Upper lobe of right lung (tissue), 1 donor: ENCODE measurements around the gene TNS1. TPM values are rescaled to one million over a fixed set of nuclear protein-coding genes. Genes with fewer than 3 reads are reported as not detected.

Experiments used
- ATAC-seq: fragments of 200-7000 bp; cut with Tn5 transposase; one replicate; pipeline ENCODE4 v1.9.1; 2020; ENCODE audit warnings: mild to moderate bottlenecking, moderate library complexity
- DNase-seq: peaks from one replicate; pipeline ENCODE4 v3.0.0-alpha.2; 2020
- H3K27ac ChIP-seq: fragments of 200-600 bp; one replicate; pipeline ENCODE4 v1.8.0; 2022
- H3K27me3 ChIP-seq: fragments of 200-600 bp; one replicate; pipeline ENCODE4 v1.8.0; 2022; ENCODE audit warnings: mild to moderate bottlenecking
- H3K36me3 ChIP-seq: fragments of 200-600 bp; one replicate; pipeline ENCODE4 v1.8.0; 2022
- H3K4me1 ChIP-seq: fragments of 200-600 bp; one replicate; pipeline ENCODE4 v1.8.0; 2022
- H3K4me3 ChIP-seq: fragments of 200-600 bp; one replicate; pipeline ENCODE4 v1.8.0; 2022; ENCODE audit warnings: mild to moderate bottlenecking
- H3K9me3 ChIP-seq: fragments of 200-600 bp; one replicate; pipeline ENCODE4 v1.8.0; 2022
- CTCF ChIP-seq: fragments of 200-600 bp; IDR thresholded peaks from one replicate; pipeline ENCODE4 v1.8.0; 2022; ENCODE audit warnings: antibody characterized with exemption
- intact Hi-C: fragments of 100-400 bp; cut with DNase I; formaldehyde crosslinking; loops from one replicate; pipeline ENCODE4 v1.11.0; 2022
- total RNA-seq: library from RNA; stranded (reverse); fragmentation: NEBNext Ultra II Directional; extraction: Animal tissue kit (Norgen Biotek cat#: 25700); gene quantifications from one replicate; pipeline ENCODE4 v1.2.1, GENCODE V29; 2021
- donor health status: DM: no; HTN: yes; CAD: no; lungs with severe emphysema.

Gene TNS1
- total RNA-seq, 1 donor from 2014 or later = 669 TPM

GRCh38 chr2:217823626-217824025 is 179.2 kb downstream of the TNS1 start:
- ATAC-seq (no peak), DNase-seq (no peak)
- Histone ChIP-seq H3K9me3 (no peaks in the 10 kb centered on the region), H3K36me3 (peaks cover 71% of the 10 kb centered on the region), H3K4me1 (peaks cover 47% of the 10 kb centered on the region), H3K4me3 (no peak overlapping the region), H3K27me3 (no peaks in the 10 kb centered on the region), H3K27ac (peak overlapping the region; percentile 30)
- no peak for TF ChIP-seq CTCF
- intact Hi-C loops = no loop called here

DNA sequence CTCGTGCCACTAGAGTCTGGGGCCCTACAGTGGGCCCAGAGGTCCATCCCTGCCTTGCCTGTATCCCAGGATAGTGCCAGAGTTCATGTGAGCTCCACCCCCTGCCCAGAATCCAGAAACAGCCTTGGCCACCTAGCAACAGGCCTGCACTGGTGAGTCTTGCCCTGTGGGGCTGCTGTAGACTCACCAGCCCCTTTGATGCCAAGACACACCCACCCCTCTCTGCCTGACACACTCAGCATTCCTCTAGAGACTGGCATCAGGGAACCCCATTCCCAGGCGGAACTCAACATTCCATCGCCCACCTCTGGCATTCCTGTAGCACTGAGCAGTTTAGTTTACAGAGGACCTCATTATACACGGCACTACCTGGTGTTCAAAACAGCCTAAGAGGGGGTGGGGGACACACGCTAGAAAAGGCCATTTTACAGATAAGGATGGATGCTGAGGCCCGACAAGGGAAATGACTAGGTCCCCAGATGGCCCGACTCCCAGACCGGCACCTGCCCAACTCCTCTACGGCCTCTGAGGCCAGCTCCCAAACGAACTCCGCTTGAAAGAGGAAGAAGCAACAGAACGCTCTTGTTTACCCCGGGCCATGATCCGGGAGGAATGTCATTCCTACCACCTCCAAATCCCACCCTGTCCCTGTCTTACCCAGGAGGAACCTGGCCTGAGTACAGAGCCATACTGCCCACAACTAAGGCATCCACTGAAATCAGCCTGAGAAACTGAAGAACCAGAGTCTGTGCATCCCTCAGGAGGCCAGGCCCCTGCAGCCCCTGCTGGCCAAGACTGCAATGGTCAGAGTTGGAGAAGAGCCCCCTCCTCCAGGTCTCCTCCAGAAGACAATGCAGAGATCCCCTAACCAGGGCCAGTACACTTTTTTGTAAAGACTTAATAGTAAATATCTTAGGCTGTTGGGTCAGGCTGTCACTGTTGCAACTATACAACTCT is 180.2 kb downstream of the TNS1 start:
- Histone ChIP-seq H3K4me3 (no peak overlapping the region), H3K4me1 (peaks cover 41% of the 10 kb centered on the region), H3K9me3 (no peaks in the 10 kb centered on the region), H3K27ac (peak overlapping the region; percentile 53), H3K27me3 (no peaks in the 10 kb centered on the region), H3K36me3 (peaks cover 77% of the 10 kb centered on the region)
- no peak for DNase-seq
- TF ChIP-seq CTCF = no peak
- peak; percentile 66 for ATAC-seq
- intact Hi-C loops = no loop called here

DNA sequence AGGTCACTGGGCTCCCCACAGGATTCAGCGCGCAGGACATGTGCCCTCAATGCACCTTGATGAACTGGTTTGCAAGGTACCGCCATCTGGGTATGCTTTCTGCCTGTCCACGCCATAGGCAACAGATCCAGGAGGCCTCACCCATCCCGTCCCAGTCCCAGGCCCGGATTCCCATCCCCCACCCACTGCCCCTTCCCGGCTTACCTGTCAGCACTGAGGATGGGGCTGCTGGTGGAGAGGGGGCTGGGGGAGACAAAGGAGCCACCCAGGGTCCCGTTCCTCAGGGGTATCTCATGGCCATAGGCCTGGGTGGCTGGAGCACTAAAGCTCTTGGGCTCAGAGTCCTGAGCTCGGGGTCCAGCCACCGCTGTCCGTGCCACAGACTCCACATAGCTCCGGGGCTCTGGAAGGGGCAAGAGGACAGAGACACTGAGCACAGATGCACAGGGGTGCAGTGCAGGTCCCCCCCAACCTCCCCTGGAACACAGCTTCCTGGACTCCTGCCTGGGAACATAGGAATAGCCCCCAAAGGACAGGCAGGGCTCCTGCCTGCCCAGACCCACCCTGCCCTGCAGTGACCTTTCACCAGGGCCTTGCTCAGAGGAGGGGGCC is 181.2 kb downstream of the TNS1 start:
- Histone ChIP-seq H3K9me3 (no peaks in the 10 kb centered on the region), H3K4me1 (peaks cover 41% of the 10 kb centered on the region), H3K27me3 (no peaks in the 10 kb centered on the region), H3K36me3 (peaks cover 87% of the 10 kb centered on the region), H3K4me3 (no peak overlapping the region), H3K27ac (peak overlapping the region; percentile 53)
- no peak for TF ChIP-seq CTCF
- ATAC-seq (no peak), DNase-seq (no peak)
- intact Hi-C loops = no loop called here

GRCh38 chr2:217820904-217821303 is 181.9 kb downstream of the TNS1 start:
- Histone ChIP-seq H3K4me1 (peaks cover 44% of the 10 kb centered on the region), H3K27ac (peak overlapping the region; percentile 30), H3K4me3 (no peak overlapping the region), H3K36me3 (peaks cover 94% of the 10 kb centered on the region), H3K27me3 (no peaks in the 10 kb centered on the region), H3K9me3 (no peaks in the 10 kb centered on the region)
- ATAC-seq (no peak), DNase-seq (no peak)
- TF ChIP-seq CTCF = no peak
- intact Hi-C loops = no loop called here

DNA sequence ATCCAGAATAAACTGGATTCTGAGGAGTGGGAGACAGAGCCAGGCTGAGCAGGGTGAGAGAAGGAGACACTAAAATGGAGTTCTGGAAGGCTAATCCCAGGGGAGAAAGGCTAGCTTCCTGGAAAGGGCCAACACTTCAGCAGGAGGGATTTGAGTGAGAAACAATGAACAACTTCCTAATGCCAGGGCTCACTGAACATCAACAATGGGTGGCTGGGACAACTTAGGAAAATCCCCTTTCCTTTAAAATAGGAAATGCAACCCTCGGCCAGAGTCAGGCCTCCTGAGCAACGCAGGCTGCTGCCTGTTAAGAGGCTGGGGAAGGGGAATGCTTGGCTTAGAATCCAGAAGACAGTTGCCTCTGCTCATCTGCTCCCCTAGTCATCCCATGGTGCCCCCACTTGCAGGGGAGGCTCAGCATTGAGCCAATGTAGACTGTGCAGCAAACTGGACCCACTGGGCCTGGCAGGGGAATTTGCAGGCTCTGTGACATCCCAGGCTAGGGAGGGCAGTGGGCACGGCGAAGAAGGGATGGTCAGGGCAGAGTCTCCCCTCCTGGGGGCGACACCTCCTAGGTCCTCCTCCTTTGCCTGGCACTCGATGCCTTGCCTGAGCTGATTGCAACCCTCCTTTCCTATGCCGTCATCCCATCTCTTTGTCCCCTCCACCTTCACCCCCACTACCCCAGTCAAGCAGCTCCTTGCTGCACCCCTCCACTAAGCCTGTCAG is 182.5 kb downstream of the TNS1 start:
- ATAC-seq (no peak), DNase-seq (no peak)
- Histone ChIP-seq H3K4me3 (no peak overlapping the region), H3K9me3 (no peaks in the 10 kb centered on the region), H3K27me3 (no peaks in the 10 kb centered on the region), H3K4me1 (peaks cover 49% of the 10 kb centered on the region), H3K27ac (peak overlapping the region; percentile 30), H3K36me3 (peaks cover 96% of the 10 kb centered on the region)
- intact Hi-C loops = no loop called here
- TF ChIP-seq CTCF = no peak
